ENCODE results near the gene ROCK2. TPM values are rescaled to one million over a fixed set of nuclear protein-coding genes. Genes with fewer than 3 reads are reported as not detected.
"Not testable (repeated sequence)": the region's sequence is repeated elsewhere in the genome, so short reads cannot be mapped to it uniquely, and the experiment has no call there.

The ROCK2 gene
- total RNA-seq, 1 experiment from 2014 or later = 79.3 TPM

DNA sequence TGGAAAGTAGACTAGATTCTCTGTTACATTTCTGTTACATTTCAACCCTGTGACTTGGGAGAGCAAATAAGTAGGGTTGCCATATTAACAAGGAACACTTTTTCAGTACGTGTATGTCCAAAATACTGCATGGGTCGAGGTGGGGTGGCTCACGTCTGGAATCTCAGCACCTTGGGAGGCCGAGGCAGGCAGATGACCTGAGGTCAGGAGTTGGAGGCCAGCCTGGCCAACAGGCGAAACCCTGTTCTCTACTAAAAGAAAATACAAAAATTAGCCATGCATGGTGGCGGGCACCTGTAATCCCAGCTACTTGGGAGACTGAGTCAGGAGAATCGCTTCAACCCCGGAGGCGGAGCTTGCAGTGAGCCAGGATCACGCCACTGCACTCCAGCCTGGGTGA lies 178.0 kb downstream of the ROCK2 start:
- no peak for DNase-seq (ENCODE audit: low read depth in 1 of 2, low spot score in 2 of 2)
- Histone ChIP-seq H3K4me3 (no peak overlapping the region), H3K36me3 (no peaks in the 10 kb centered on the region; the same call in 1 of the 2 replicates), H3K27me3 (replicated peaks) (no peaks in the 10 kb centered on the region), H3K9me3 (replicated peaks) (no peaks in the 10 kb centered on the region), H3K4me1 (replicated peaks) (no peaks in the 10 kb centered on the region), H3K27ac (no peak overlapping the region)

DNA sequence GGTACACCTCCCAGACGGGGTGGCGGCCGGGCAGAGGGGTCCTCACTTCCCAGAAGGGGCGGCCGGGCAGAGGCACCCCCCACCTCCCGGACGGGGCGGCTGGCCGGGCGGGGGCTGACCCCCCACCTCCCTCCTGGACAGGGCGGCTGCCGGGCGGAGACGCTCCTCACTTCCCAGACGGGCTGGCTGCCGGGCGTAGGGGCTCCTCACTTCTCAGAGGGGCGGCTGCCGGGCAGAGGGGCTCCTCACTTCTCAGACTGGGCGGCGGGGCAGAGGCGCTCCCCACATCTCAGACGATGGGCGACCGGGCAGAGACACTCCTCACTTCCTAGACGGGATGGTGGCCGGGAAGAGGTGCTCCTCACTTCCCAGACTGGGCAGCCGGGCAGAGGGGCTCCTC lies 179.4 kb downstream of the ROCK2 start:
- not testable (repeated sequence) for H3K4me1 ChIP-seq (replicated peaks); H3K27me3 ChIP-seq (replicated peaks); H3K27ac ChIP-seq; H3K9me3 ChIP-seq (replicated peaks); H3K36me3 ChIP-seq; DNase-seq (ENCODE audit: low read depth in 1 of 2, low spot score in 2 of 2); H3K4me3 ChIP-seq

DNA sequence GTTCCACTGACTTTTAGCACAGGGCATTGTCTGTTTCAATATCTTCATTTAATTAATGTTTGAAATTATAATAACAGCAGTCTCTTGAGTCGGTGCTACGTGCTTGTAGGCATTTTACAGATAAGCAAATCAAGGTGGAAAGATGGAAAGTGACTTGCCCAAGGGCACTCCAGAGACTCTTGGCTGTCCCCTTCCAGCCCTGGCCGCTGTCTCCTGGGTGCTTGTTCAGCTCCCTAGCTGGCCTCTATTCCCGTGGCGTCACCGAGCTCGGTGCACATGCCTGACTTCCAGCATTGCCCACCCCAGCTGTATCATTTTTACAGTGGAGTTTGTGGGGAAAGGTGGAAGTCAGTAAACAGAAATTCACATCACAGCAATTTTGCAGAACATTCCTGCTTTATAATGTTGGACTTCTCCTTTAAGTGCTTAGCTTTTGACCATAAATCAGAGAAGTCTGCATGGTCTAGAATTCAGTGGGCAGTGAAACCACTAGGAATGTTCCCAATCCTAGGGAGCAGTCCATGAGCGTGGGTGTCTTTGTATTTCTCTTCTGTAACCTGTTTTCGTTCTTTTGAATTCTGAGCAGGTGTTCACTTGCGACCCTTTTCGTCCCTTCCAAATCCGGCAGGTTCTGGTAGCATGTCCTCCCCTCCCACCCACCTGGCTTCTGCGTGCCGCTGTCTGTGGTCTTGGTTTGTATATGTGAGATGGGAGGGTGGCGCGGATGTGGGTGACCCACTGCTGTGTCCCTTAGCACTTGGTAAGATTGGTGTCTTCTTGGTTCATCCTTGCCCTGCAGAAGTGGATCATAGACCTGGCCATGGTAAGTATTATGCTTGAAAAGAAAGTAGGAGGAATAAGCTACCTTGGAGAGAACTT lies 180.8 kb downstream of the ROCK2 start:
- DNase-seq (ENCODE audit: low read depth in 1 of 2, low spot score in 2 of 2) = no peak
- Histone ChIP-seq H3K4me1 (replicated peaks) (no peaks in the 10 kb centered on the region), H3K27me3 (replicated peaks) (no peaks in the 10 kb centered on the region), H3K36me3 (no peaks in the 10 kb centered on the region; the same call in 1 of the 2 replicates), H3K9me3 (replicated peaks) (no peaks in the 10 kb centered on the region), H3K27ac (no peak overlapping the region), H3K4me3 (no peak overlapping the region)

DNA sequence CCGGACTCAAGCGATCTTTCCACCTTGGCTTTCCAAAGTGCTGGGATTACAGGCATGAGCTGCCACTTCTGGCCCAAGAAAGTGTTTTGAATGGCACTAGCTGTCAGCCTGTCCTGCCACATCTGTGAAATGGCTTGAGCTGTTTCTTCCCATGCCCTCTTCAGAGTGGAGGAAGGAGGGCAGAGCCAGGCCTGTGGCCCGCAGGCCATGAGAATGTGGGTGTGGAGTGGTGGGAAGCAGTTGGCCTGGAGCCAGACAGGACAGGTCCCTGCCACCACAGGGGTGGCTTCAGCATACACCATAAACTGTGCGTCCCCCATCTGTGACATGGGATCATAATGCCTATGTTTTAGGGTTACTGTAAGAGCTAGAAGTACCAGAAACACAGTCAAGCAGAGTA lies 182.7 kb downstream of the ROCK2 start:
- Histone ChIP-seq H3K4me1 (replicated peaks) (no peaks in the 10 kb centered on the region), H3K4me3 (no peak overlapping the region), H3K27ac (no peak overlapping the region), H3K36me3 (no peaks in the 10 kb centered on the region; the same call in 1 of the 2 replicates), H3K9me3 (replicated peaks) (no peaks in the 10 kb centered on the region), H3K27me3 (replicated peaks) (no peaks in the 10 kb centered on the region)
- no peak for DNase-seq (ENCODE audit: low read depth in 1 of 2, low spot score in 2 of 2)

DNA sequence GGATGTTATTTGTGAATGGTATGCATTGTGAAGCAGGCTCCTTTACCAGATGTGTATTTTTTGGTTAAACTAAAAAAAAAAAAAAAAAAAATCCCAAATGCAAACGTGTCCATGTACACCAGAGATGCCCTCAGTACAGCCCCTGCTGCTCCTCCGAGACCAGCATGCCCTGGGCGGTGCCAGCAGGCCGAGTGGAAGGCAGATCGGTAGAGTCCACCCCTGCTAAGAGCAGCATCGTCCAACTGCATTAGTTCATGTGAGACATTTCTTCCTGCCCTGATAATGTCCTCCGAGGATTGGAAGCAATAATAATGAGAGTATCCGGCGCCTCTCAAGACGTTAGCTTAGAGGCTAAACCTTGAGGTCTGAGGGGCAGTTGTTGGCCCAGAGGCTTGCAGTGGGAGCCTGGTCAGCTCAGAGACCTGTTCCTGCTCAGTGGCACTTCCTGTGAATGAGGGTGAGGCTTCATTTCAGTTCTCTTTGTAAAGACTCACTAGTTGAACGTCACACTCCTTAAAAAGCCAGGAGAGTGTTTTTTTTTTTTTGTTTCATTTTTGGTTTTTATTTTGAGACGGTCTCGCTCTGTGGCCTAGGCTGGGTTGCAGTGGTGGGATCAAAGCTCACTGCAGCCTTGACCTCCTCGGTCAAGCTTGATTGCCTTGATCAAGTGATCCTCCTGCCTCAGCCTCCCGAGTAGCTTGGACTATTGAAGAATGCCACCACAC lies 183.5 kb downstream of the ROCK2 start:
- Histone ChIP-seq H3K36me3 (no peaks in the 10 kb centered on the region; the same call in 1 of the 2 replicates), H3K27ac (no peak overlapping the region), H3K9me3 (replicated peaks) (no peaks in the 10 kb centered on the region), H3K4me1 (replicated peaks) (peaks cover 4% of the 10 kb centered on the region), H3K27me3 (replicated peaks) (no peaks in the 10 kb centered on the region), H3K4me3 (no peak overlapping the region)
- no peak for DNase-seq (ENCODE audit: low read depth in 1 of 2, low spot score in 2 of 2)

DNA sequence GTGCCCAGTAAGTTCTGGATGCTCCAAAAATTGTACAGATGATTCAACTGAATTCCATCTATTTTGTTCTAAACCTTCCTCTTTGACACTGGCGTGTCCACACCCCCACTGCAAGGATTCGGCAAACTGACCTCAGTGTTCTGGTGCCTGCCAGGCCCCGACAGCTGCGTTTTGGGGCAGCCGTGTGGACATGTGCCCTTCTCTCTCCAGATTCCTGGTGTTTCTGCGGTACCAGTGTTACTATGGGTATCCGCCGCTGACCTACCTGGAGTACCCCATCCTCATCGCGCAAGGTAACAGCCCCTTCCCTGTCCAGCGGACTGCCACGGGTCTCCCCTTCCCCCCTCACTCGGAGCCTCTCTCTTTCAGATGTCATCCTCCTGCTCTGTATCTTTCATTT lies 184.2 kb downstream of the ROCK2 start:
- peaks cover 3% of the 10 kb centered on the region for H3K36me3 ChIP-seq
- no peak overlapping the region for H3K27ac ChIP-seq
- H3K27me3 ChIP-seq (replicated peaks) = no peaks in the 10 kb centered on the region
- no peak for DNase-seq (ENCODE audit: low read depth in 1 of 2, low spot score in 2 of 2)
- no peak overlapping the region for H3K4me3 ChIP-seq
- peaks cover 10% of the 10 kb centered on the region for H3K4me1 ChIP-seq (replicated peaks)
- 0 out of 2 replicates have a peak, but pooled peaks cover 2% of the 10 kb centered on the region for H3K9me3 ChIP-seq (replicated peaks)

DNA sequence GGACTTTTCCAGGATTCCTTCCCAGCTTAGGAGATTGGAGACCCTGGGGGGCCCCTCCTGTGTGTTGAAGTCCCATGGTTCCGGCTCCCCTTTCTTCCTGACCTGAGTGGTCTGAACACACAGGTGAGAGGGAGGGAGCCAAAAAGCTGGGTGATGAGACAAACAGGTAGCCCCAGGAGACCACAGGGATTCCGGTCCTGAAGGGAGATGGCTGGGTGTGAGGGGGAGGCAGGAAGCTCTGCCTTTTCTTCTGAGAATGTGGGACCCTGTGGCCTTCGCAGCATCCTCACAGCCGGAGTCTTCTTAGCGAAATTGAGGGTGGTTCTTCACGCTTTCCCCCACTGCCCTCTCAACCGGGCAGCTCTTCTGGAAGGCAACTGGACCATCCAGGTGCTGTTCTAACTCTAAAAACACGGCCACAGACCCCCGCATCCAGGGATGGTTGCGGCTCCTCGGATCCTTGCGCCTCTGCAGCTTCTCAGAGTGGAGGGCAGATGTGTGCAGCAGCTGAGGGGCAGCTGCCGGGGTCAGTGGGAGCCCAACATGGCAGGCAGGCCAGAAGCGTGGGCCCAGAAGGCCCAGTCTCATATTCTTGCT lies 184.8 kb downstream of the ROCK2 start:
- H3K4me1 ChIP-seq (replicated peaks) = peaks cover 12% of the 10 kb centered on the region
- 0 out of 2 replicates have a peak, but pooled peaks cover 2% of the 10 kb centered on the region for H3K9me3 ChIP-seq (replicated peaks)
- no peaks in the 10 kb centered on the region for H3K27me3 ChIP-seq (replicated peaks)
- no peak overlapping the region for H3K4me3 ChIP-seq
- no peak overlapping the region for H3K27ac ChIP-seq
- H3K36me3 ChIP-seq = peaks cover 3% of the 10 kb centered on the region
- DNase-seq (ENCODE audit: low read depth in 1 of 2, low spot score in 2 of 2) = no peak

DNA sequence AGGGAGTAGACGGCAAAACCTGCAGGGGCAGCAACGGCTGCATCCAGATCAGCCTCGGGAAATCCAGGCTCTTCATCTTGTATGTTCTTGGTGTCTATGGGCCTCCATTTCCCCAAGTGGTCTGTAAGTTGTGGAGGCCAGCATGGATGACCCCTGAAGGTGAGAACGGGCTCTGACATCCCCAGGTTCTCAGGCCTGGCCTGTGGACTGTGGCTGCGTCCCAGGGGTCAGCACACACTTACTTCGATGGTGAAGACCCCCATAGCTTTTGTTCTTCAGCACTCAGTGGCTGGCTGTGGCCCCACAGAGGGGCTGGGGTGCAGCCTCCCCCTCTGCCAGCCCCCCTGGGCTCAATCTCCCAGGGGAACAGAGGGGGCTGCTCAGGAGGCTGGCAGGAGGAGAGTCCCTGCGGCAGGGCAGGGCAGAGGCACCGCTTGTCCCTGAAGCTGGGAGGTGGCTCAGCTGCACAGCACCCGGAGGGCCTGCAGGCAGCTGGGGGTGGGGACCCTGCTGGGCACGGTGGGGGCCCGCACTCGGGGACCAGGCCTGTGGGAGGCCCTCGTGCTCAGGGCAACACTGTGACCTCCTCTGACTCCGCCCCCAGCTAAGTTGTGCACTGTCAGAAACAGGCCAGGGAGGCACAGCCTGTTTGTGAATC lies 185.4 kb downstream of the ROCK2 start:
- no peak for DNase-seq (ENCODE audit: low read depth in 1 of 2, low spot score in 2 of 2)
- no peak overlapping the region for H3K4me3 ChIP-seq

DNA sequence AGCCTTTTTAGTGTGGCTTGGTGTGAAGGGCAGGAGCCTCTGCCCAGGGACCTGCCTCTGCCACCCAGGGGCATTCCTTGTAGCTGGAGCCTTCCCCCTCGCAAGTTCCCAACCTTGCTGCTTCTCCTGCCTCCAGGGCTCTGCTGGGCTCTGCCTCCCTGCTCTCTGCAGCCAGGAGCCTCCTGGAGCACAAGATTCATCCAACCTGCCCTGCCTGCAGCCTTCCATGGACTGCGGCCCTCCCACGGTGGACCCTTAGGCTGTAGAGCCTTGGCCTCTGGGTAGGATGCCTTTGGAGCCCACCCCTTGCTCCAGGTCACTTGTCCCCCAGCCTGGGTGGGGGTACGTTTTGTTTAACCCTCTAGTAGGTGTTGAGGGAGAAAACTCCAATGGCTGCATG lies 186.7 kb downstream of the ROCK2 start:
- peaks cover 3% of the 10 kb centered on the region; the same call in 1 of the 2 replicates for H3K36me3 ChIP-seq
- H3K9me3 ChIP-seq (replicated peaks) = 0 out of 2 replicates have a peak, but pooled peaks cover 2% of the 10 kb centered on the region
- H3K4me1 ChIP-seq (replicated peaks) = peaks cover 17% of the 10 kb centered on the region
- no peak overlapping the region for H3K27ac ChIP-seq
- no peaks in the 10 kb centered on the region for H3K27me3 ChIP-seq (replicated peaks)
- DNase-seq (ENCODE audit: low read depth in 1 of 2, low spot score in 2 of 2) = no peak
- no peak overlapping the region for H3K4me3 ChIP-seq

More for the DNA sequence above, 185.4 kb downstream of the ROCK2 start:
- peaks cover 3% of the 10 kb centered on the region for H3K36me3 ChIP-seq
- no peaks in the 10 kb centered on the region for H3K27me3 ChIP-seq (replicated peaks)
- 0 out of 2 replicates have a peak, but pooled peaks cover 2% of the 10 kb centered on the region for H3K9me3 ChIP-seq (replicated peaks)
- peaks cover 17% of the 10 kb centered on the region for H3K4me1 ChIP-seq (replicated peaks)
- no peak overlapping the region for H3K27ac ChIP-seq

DNA sequence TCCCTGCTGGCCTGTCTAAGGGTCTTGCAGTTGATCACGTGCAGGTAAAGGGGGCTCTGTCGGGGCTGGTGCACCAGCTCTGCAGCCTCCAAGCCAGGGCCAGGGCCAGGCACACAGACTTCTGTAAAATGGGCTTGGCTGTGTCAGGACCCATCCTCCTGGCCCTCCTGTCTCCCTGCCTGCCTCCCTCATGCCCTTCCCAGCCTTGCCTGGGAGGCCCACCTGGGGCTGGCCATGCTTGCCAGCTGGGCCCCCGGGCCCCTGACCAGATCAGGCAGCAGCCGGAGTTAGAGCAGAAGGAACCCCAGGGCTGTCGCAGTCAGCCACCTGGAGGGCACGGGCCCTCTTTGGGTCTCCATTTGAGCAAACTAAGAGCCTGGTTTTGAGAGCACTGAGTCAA lies 187.1 kb downstream of the ROCK2 start:
- DNase-seq (ENCODE audit: low read depth in 1 of 2, low spot score in 2 of 2) = no peak
- Histone ChIP-seq H3K9me3 (replicated peaks) (0 out of 2 replicates have a peak, but pooled peaks cover 2% of the 10 kb centered on the region), H3K27ac (no peak overlapping the region), H3K4me3 (no peak overlapping the region), H3K36me3 (peaks cover 3% of the 10 kb centered on the region; the same call in 1 of the 2 replicates), H3K27me3 (replicated peaks) (no peaks in the 10 kb centered on the region), H3K4me1 (replicated peaks) (peaks cover 17% of the 10 kb centered on the region)

DNA sequence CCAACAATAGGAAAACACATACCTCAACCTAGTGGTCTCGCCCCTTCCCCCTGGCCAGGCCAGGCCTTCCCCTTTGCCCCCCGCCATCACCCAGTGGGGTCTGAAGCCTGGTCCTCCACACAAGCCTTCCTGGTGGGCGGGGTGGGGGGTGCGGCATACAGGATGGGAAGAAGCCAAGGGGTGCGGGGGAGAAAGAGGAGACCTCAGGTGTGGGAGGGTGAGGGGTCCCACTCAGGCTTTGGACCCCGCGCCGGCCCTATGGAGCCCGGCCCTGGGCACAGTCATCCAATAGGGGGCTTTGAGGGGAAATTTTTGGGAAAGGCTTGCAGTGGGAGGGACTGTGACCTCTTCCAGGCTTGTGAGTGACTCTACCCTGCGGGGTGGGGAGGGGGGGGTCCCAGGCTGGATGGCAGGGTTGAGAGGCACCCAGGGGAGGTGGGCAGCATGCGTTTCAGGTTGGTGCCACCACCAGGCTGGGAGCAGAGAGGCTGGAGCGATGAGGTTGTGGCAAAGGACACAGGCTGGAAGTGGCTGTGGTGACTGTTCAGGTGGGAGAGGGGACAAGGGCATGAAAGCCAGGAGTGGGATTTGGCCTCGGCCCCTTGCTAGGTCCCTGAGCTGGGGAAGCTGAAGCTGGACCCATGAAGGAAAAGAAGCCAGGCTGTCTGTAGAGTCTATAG lies 187.9 kb downstream of the ROCK2 start:
- Histone ChIP-seq H3K27ac (no peak overlapping the region), H3K9me3 (replicated peaks) (0 out of 2 replicates have a peak, but pooled peaks cover 2% of the 10 kb centered on the region), H3K36me3 (peaks cover 3% of the 10 kb centered on the region; the same call in 1 of the 2 replicates), H3K4me3 (no peak overlapping the region), H3K4me1 (replicated peaks) (peaks cover 17% of the 10 kb centered on the region), H3K27me3 (replicated peaks) (no peaks in the 10 kb centered on the region)
- DNase-seq (ENCODE audit: low read depth in 1 of 2, low spot score in 2 of 2) = no peak

DNA sequence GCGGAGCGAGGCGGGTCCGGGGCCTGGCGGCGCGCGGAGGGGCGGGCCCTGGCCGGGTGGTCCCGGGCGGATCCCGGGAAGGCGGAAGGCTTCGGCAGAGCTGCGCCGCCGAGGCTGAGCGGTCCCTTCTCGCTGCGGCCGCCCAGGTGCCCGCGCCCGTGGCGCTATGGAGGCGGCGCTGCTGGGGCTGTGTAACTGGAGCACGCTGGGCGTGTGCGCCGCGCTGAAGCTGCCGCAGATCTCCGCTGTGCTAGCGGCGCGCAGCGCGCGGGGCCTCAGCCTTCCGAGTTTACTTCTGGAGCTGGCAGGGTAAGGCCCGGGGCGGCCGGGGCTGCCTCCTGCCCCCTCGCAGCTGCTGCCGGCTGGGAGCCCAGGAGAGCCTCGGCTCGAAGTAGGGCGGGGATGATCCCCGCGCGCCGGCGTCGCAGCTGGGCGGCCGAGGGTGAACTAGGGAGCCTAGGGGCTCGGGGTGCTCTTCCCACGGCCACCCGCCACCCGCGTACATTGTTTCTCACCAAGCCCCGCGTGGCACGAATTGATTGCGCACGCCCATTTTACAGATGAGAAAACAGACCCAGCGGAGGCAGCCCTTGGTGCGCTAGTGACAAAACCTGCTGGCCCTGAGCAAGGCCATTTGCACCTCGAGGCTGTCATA lies 188.9 kb downstream of the ROCK2 start, which contains the start of gene SLC66A3:
TSS of gene SLC66A3 (plus strand) at position 87 of the 655 bp plus-strand sequence. CDS start at position 167, 80 bp downstream.
- H3K36me3 ChIP-seq = peaks cover 3% of the 10 kb centered on the region; the same call in 1 of the 2 replicates
- peak in 1 of 2 experiments; percentile 90 for DNase-seq (ENCODE audit: low read depth in 1 of 2, low spot score in 2 of 2)
- 0 out of 2 replicates have a peak, but pooled peaks cover 2% of the 10 kb centered on the region for H3K9me3 ChIP-seq (replicated peaks)

More for the DNA sequence above, 188.9 kb downstream of the ROCK2 start, which contains the start of gene SLC66A3:
- Histone ChIP-seq H3K4me3 (peak within 1 kb of the TSS; percentile 85), H3K4me1 (replicated peaks) (peaks cover 17% of the 10 kb centered on the region), H3K27me3 (replicated peaks) (no peaks in the 10 kb centered on the region), H3K27ac (peak within 1 kb of the TSS; percentile 76)
